Measurements from ENCODE around the gene MYBPHL.
"Not testable (repeated sequence)": the region's sequence is repeated elsewhere in the genome, so short reads cannot be mapped to it uniquely, and the experiment has no call there.

MYBPHL gene

DNA sequence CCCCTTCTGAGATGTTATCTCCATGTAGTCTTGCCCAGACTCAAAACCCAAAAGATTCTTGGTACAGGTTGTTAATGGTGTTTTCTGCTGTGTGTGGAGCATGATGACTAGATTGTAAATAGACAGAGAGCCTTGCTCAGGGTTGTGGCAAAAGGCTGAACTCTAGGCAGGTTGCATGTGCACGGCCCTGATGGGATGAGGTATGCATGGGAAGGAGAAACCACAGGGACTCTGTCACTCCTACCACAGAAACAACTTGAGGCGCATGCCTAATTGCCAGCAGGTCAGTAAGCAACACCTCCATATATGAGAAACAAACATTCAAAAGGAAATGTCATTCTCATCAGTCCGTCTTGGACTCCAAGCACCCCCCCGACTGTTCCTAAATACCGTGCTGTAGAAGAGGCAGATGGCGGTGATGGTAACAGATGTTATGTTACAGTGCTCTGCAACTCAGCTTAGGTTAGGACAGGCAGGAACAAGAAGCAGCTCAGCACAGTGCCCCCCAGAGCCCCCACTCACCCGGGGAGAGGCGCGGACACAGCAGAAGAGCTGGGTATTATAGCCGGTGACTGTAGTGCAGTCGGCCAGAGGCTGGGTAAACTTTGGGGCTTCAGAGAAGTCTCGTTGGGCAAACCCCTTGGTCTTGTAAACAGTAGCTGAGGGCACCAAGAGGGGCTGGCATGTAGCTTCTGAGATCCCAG lies 10.9 kb downstream of the MYBPHL start:
- CTCF ChIA-PET, result interaction anchor here (1.0 to 1.5 kb wide), 2 partner anchors 18 to 103 kb away, joined by 4 to 6 read pairs; no protein-coding TSS in a partner anchor
- POLR2A ChIA-PET, result no interaction called here
- no peak for DNase-seq (ENCODE audit: low read depth, low spot score)
- TF ChIP-seq, protein P1, sequence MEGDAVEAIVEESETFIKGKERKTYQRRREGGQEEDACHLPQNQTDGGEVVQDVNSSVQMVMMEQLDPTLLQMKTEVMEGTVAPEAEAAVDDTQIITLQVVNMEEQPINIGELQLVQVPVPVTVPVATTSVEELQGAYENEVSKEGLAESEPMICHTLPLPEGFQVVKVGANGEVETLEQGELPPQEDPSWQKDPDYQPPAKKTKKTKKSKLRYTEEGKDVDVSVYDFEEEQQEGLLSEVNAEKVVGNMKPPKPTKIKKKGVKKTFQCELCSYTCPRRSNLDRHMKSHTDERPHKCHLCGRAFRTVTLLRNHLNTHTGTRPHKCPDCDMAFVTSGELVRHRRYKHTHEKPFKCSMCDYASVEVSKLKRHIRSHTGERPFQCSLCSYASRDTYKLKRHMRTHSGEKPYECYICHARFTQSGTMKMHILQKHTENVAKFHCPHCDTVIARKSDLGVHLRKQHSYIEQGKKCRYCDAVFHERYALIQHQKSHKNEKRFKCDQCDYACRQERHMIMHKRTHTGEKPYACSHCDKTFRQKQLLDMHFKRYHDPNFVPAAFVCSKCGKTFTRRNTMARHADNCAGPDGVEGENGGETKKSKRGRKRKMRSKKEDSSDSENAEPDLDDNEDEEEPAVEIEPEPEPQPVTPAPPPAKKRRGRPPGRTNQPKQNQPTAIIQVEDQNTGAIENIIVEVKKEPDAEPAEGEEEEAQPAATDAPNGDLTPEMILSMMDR (IDR thresholded peaks at IDR 0.05; ENCODE audit: insufficient read depth, low read length, missing control alignments), result no peak
- H3K4me3 ChIP-seq (ENCODE audit: low read depth, low read length), result no peak overlapping the region

DNA sequence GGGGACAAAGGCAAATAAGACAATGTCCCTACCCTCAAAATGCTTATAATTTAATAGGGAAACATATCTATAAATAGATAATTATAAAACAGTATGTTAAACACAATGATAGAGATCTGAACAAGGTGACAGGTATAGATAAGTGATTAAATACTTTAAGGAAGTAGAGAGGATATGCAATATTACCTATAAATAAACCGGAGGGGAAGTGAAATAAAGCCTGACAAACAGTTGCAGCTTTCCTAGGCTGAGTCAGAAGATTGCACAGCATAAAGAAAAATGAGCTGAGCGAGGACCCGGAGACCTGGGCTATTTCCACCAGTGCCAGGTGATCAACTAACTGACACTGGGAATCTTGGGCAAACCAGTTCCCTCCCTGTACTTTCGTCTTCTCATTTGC lies 12.3 kb downstream of the MYBPHL start:
- CTCF ChIA-PET, result no interaction called here
- DNase-seq (ENCODE audit: low read depth, low spot score), result no peak
- H3K4me3 ChIP-seq (ENCODE audit: low read depth, low read length), result no peak overlapping the region
- TF ChIP-seq, protein P1 (IDR thresholded peaks at IDR 0.05; ENCODE audit: insufficient read depth, low read length, missing control alignments), result no peak
- POLR2A ChIA-PET, result no interaction called here

DNA sequence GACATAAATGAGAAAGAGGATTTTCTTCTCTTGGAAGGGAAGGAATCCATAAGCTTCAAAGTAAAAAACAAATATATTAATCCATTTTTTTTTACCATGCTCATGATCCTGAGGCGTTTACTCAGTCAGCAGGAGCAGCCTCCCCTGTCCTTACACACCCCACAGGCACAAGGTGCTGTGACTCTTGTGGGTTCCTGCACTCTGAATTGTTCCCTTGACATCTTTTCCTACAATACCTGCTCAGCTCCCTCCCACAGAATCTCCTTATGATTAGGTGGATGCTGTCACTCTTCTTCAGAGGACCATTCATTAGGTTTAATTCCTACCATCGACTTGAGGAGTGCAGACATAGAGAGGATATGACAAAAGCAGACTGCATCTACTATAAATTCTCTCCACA lies 13.8 kb downstream of the MYBPHL start:
- CTCF ChIA-PET, result interaction anchor here (0.6 to 1.4 kb wide), 4 partner anchors 11 to 25 kb away, joined by 3 to 8 read pairs (median 4); partner anchors contain the start of gene PSRC1
- no peak overlapping the region for H3K4me3 ChIP-seq (ENCODE audit: low read depth, low read length)
- POLR2A ChIA-PET, result interaction anchor here (1.3 kb wide), 1 partner anchor 10 kb away, joined by 4 read pairs; the partner anchor contains the start of gene PSRC1
- TF ChIP-seq, protein P1 (IDR thresholded peaks at IDR 0.05; ENCODE audit: insufficient read depth, low read length, missing control alignments), result no peak
- no peak for DNase-seq (ENCODE audit: low read depth, low spot score)

DNA sequence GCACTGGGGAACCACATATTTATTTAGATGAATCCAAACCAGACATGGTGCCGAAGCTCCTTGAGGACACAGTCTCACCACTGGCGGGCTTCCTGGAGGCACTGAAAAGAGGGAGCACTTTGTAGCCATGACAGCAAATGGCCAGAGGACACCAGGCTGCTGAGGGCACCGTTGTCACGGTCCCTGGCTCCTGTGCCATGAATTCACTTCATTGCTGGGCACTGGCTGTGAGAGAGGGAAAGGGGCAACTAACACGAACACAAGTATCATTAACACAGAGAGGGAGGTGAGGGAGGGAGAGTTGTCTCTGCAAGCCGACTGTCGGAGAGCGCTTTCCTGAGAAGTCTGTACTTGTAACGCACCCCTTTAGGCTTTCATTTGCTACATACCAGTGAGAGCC lies 14.4 kb downstream of the MYBPHL start:
- DNase-seq (ENCODE audit: low read depth, low spot score), result no peak
- ChIA-PET CTCF (interaction anchor here (0.6 to 1.4 kb wide), 5 partner anchors 10 to 240 kb away, joined by 3 to 8 read pairs (median 4); partner anchors contain the start of gene PSRC1), POLR2A (interaction anchor here (1.3 kb wide), 1 partner anchor 9 kb away, joined by 4 read pairs; the partner anchor contains the start of gene PSRC1)
- H3K4me3 ChIP-seq (ENCODE audit: low read depth, low read length), result no peak overlapping the region
- TF ChIP-seq, protein P1 (IDR thresholded peaks at IDR 0.05; ENCODE audit: insufficient read depth, low read length, missing control alignments), result no peak

DNA sequence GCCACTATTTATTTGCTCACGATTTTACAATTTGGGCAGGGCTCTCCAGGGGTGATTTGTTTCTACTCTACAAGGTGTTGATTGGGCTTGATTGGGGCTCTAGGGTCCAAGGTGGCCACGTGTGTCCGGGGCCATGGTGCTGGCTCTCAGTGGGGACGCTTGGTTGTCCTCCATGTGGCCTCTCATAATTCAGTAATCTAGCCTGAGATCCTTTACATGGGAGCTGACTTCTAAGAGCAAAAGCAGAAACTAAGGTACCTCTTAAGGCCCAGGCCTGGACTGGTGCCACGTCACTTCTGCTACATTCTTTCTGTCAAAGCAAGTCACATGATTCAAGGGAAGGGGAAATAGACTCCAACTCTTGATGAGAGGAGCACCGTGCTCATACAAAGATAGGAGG lies 15.8 kb downstream of the MYBPHL start:
- TF ChIP-seq, protein P1 (IDR thresholded peaks at IDR 0.05; ENCODE audit: insufficient read depth, low read length, missing control alignments), result no peak
- no peak overlapping the region for H3K4me3 ChIP-seq (ENCODE audit: low read depth, low read length)
- POLR2A ChIA-PET, result no interaction called here
- DNase-seq (ENCODE audit: low read depth, low spot score), result no peak
- CTCF ChIA-PET, result interaction anchor here (1.3 to 3.5 kb wide), 2 partner anchors 14 to 241 kb away, joined by 3 to 20 read pairs; no protein-coding TSS in a partner anchor

DNA sequence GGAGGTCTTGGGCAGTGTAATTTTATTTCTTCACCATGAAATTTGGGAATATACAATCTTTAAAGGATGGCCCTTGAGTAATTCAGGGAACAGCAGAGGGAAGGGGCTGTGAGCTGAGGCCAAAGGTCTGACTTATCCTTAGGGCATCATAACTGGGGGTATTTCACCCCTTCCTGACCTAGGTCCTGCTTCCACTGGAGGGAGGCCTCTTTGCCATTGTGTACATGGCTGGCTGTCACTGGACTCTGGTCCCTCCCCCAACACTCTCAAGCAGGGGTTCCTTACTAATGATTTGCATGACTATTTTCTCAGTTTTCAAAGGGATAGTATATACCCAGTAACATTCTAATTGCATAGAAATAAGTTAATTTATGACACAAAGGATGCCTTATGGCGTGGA lies 16.7 kb downstream of the MYBPHL start:
- DNase-seq (ENCODE audit: low read depth, low spot score), result no peak
- CTCF ChIA-PET, result interaction anchor here (3.5 kb wide), 1 partner anchor 13 kb away, joined by 20 read pairs; no protein-coding TSS in a partner anchor
- TF ChIP-seq, protein P1 (IDR thresholded peaks at IDR 0.05; ENCODE audit: insufficient read depth, low read length, missing control alignments), result no peak
- H3K4me3 ChIP-seq (ENCODE audit: low read depth, low read length), result no peak overlapping the region
- POLR2A ChIA-PET, result no interaction called here

DNA sequence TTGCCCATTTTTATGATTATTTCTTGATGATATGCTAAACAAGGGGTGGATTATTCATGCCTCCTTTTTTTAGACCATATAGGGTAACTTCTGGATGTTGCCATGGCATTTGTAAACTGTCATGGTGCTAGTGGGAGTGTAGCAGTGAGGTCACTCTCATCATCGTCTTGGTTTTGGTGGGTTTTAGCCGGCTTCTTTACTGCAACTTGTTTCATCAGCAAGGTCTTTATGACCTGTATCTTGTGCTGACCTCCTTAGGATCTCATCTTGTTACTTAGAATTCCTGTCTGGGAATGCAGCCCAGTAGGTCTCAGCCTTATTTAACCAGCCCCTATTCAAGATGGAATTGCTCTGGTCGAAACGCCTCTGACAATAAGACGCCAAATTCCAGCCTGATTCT lies 20.0 kb downstream of the MYBPHL start:
- POLR2A ChIA-PET; DNase-seq (ENCODE audit: low read depth, low spot score); H3K4me3 ChIP-seq (ENCODE audit: low read depth, low read length): not testable (repeated sequence)
- CTCF ChIA-PET, result interaction anchor here (1.8 kb wide), 1 partner anchor 23 kb away, joined by 8 read pairs; no protein-coding TSS in a partner anchor

Measured in AG04449 (cell line).